ENCODE measurements around the gene RAD1. TPM values are rescaled to one million over a fixed set of nuclear protein-coding genes. Genes with fewer than 3 reads are reported as not detected.

Gene RAD1
- total RNA-seq, 1 donor from 2014 or later: 19.7 TPM

GRCh38 chr5:34857894-34858293, 57.4 kb downstream of the RAD1 start:
- H3K27ac Mint-ChIP-seq (ENCODE audit: unreplicated experiment): no peak overlapping the region
- Histone ChIP-seq H3K27ac (ENCODE audit: low read depth, low read length) (no peak overlapping the region), H3K4me3 (ENCODE audit: insufficient read depth, low read depth, low read length) (no peak overlapping the region), H3K36me3 (ENCODE audit: insufficient read depth, low read length) (no peaks in the 10 kb centered on the region), H3K79me2 (ENCODE audit: insufficient read depth, low read length) (no peaks in the 10 kb centered on the region), H3K4me2 (ENCODE audit: low read length) (no peak overlapping the region), H3K9ac (ENCODE audit: low read length) (no peak overlapping the region), H4K20me1 (ENCODE audit: insufficient read depth, low read length) (no peaks in the 10 kb centered on the region), H3K4me1 (ENCODE audit: insufficient read depth, low read length) (no peaks in the 10 kb centered on the region), H2AFZ (ENCODE audit: low read depth, low read length) (no peak overlapping the region), H3K9me3 (ENCODE audit: insufficient read depth, low read depth, low read length) (no peaks in the 10 kb centered on the region), H3K27me3 (ENCODE audit: insufficient read depth, low read length) (no peaks in the 10 kb centered on the region)
- peaks cover 5% of the 10 kb centered on the region for H3K27me3 Mint-ChIP-seq (ENCODE audit: low read depth, unreplicated experiment)
- H3K36me3 Mint-ChIP-seq (ENCODE audit: low read depth, unreplicated experiment): no peaks in the 10 kb centered on the region
- TF ChIP-seq EZH2 (IDR thresholded peaks at IDR 0.05; ENCODE audit: insufficient read depth, low read length) (no peak), CTCF (IDR thresholded peaks at IDR 0.05; ENCODE audit: insufficient read depth, low read depth, low read length) (no peak)
- DNase-seq (ENCODE audit: low read depth): no peak
- H3K4me3 Mint-ChIP-seq (ENCODE audit: unreplicated experiment): no peak overlapping the region
- H3K9me3 Mint-ChIP-seq (ENCODE audit: unreplicated experiment): peaks cover 5% of the 10 kb centered on the region
- FAIRE-seq: no peak
- no peaks in the 10 kb centered on the region for H3K4me1 Mint-ChIP-seq (ENCODE audit: low read depth, unreplicated experiment)

GRCh38 chr5:34857161-34857560, 58.1 kb downstream of the RAD1 start:
- Histone ChIP-seq H3K27me3 (ENCODE audit: insufficient read depth, low read length) (no peaks in the 10 kb centered on the region), H3K36me3 (ENCODE audit: insufficient read depth, low read length) (no peaks in the 10 kb centered on the region), H3K4me2 (ENCODE audit: low read length) (no peak overlapping the region), H3K9ac (ENCODE audit: low read length) (no peak overlapping the region), H3K9me3 (ENCODE audit: insufficient read depth, low read depth, low read length) (no peaks in the 10 kb centered on the region), H4K20me1 (ENCODE audit: insufficient read depth, low read length) (no peaks in the 10 kb centered on the region), H3K4me1 (ENCODE audit: insufficient read depth, low read length) (no peaks in the 10 kb centered on the region), H3K79me2 (ENCODE audit: insufficient read depth, low read length) (no peaks in the 10 kb centered on the region), H2AFZ (ENCODE audit: low read depth, low read length) (no peak overlapping the region), H3K4me3 (ENCODE audit: insufficient read depth, low read depth, low read length) (no peak overlapping the region), H3K27ac (ENCODE audit: low read depth, low read length) (no peak overlapping the region)
- Mint-ChIP-seq H3K27me3 (ENCODE audit: low read depth, unreplicated experiment) (peaks cover 7% of the 10 kb centered on the region), H3K4me3 (ENCODE audit: unreplicated experiment) (no peak overlapping the region), H3K27ac (ENCODE audit: unreplicated experiment) (no peak overlapping the region), H3K9me3 (ENCODE audit: unreplicated experiment) (peaks cover 6% of the 10 kb centered on the region), H3K36me3 (ENCODE audit: low read depth, unreplicated experiment) (peaks cover 3% of the 10 kb centered on the region), H3K4me1 (ENCODE audit: low read depth, unreplicated experiment) (no peaks in the 10 kb centered on the region)
- no peak for FAIRE-seq
- TF ChIP-seq EZH2 (IDR thresholded peaks at IDR 0.05; ENCODE audit: insufficient read depth, low read length) (no peak), CTCF (IDR thresholded peaks at IDR 0.05; ENCODE audit: insufficient read depth, low read depth, low read length) (no peak)
- DNase-seq (ENCODE audit: low read depth): peak; percentile 21

Other genes starting within 250 kb of the RAD1 start
- gene TTC23L, start 76.3 kb downstream of the RAD1 start, total RNA-seq: 0.16 and 1.2 TPM in 2 replicates
- gene BRIX1, start 207 bp upstream of the RAD1 start, total RNA-seq: 27.3 and 28.6 TPM in 2 replicates
- gene DNAJC21, start 14.1 kb upstream of the RAD1 start, total RNA-seq: 58.9 and 66.4 TPM in 2 replicates
- gene AGXT2, start 132.4 kb upstream of the RAD1 start, total RNA-seq: not detected in 2 replicates